Peyer's patch (tissue), 4 donors: ENCODE data around the gene UTF1. TPM values are rescaled to one million over a fixed set of nuclear protein-coding genes. Genes with fewer than 3 reads are reported as not detected.

Experiments
- DNase-seq, 3 donors: peaks; one replicate each; pipeline ENCODE4 v3.0.0-alpha.2; 2017 to 2019
- H3K27ac ChIP-seq, 4 donors: fragments of 200-600 bp; sonication (generic); one replicate each; pipeline ENCODE4 v1.5.1; 2016 to 2019
- H3K27me3 ChIP-seq, 2 donors: fragments of 200-600 bp; sonication (generic); one replicate each; pipeline ENCODE4 v1.5.1; 2019
- H3K36me3 ChIP-seq, 3 donors: fragments of 200-600 bp; sonication (generic); one replicate each; pipeline ENCODE4 v1.5.1; 2016 to 2019
- H3K4me1 ChIP-seq, 4 donors: fragments of 200-600 bp; sonication (generic); one replicate each; pipeline ENCODE4 v1.5.1; 2016 to 2019
- H3K4me3 ChIP-seq, 4 donors: fragments of 200-600 bp; sonication (generic); 1 replicate in 3 of 4; 2 replicates in 1 of 4; pipeline ENCODE4 v1.5.1; 2016 to 2019; ENCODE audit warnings: mild to moderate bottlenecking in 1 of 4
- H3K9me3 ChIP-seq, 4 donors: fragments of 200-600 bp; sonication (generic); one replicate each; pipeline ENCODE4 v1.5.1; 2016 to 2019; ENCODE audit warnings: mild to moderate bottlenecking in 1 of 4
- POLR2A ChIP-seq, 2 donors: fragments of 450-650 bp; IDR thresholded peaks; one replicate each; pipeline ENCODE4 v1.5.1; 2017; ENCODE audit warnings: antibody characterized with exemption in 2 of 2, mild to moderate bottlenecking in 2 of 2, moderate library complexity in 2 of 2
- total RNA-seq, 4 donors: library from RNA; depleted of rRNA; stranded (reverse); fragments of >200 nt; gene quantifications; one replicate each; pipeline ENCODE4 v1.1.0, GENCODE V29; 2016
- TF ChIP-seq, protein P1 (sequence below), 6 experiments: fragments of 450-650 bp in 4 of 6; fragments of 200-600 bp in 2 of 6; sonication (generic) in 1 of 6; IDR thresholded peaks; one replicate each; pipeline ENCODE4 v1.5.1; 2017 to 2019; ENCODE audit warnings: antibody characterized with exemption in 6 of 6, mild to moderate bottlenecking in 3 of 6, moderate library complexity in 1 of 6

The UTF1 gene, protein sequence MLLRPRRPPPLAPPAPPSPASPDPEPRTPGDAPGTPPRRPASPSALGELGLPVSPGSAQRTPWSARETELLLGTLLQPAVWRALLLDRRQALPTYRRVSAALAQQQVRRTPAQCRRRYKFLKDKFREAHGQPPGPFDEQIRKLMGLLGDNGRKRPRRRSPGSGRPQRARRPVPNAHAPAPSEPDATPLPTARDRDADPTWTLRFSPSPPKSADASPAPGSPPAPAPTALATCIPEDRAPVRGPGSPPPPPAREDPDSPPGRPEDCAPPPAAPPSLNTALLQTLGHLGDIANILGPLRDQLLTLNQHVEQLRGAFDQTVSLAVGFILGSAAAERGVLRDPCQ
- total RNA-seq, result not detected

DNA sequence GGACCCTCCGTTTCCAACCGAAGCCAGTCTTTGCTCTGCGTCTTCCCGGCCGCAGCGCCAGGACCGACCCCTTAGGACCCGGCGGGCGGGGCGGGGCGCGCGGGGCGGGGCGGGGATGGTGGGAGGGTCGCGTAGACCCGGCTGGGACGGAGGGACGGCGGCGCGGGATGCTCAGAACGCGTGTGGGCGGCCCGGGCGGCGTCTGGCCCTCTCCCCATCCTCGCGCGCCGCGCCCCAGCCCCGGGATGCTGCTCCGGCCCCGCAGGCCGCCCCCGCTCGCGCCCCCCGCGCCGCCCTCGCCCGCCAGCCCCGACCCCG lies at the start of gene UTF1:
Gene UTF1 (plus strand): TSS at position 174 of the 318 bp plus-strand sequence. CDS start 72 bp downstream, at position 246.
- Histone ChIP-seq H3K36me3 (no peaks in the 10 kb centered on the region), H3K9me3 (no peaks in the 10 kb centered on the region), H3K4me1 (peaks cover 0 to 15% (median 3%) of the 10 kb centered on the region in 4 donors), H3K27ac (no peak within 1 kb of the TSS), H3K27me3 (peaks cover 0 to 28% of the 10 kb centered on the region in 2 donors), H3K4me3 (peak within 1 kb of the TSS in 3 of 4 donors; percentile 8 to 36 (median 21))
- TF ChIP-seq, protein P1, sequence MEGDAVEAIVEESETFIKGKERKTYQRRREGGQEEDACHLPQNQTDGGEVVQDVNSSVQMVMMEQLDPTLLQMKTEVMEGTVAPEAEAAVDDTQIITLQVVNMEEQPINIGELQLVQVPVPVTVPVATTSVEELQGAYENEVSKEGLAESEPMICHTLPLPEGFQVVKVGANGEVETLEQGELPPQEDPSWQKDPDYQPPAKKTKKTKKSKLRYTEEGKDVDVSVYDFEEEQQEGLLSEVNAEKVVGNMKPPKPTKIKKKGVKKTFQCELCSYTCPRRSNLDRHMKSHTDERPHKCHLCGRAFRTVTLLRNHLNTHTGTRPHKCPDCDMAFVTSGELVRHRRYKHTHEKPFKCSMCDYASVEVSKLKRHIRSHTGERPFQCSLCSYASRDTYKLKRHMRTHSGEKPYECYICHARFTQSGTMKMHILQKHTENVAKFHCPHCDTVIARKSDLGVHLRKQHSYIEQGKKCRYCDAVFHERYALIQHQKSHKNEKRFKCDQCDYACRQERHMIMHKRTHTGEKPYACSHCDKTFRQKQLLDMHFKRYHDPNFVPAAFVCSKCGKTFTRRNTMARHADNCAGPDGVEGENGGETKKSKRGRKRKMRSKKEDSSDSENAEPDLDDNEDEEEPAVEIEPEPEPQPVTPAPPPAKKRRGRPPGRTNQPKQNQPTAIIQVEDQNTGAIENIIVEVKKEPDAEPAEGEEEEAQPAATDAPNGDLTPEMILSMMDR (IDR thresholded peaks at IDR 0.05), result no peak
- no peak for TF ChIP-seq POLR2A (IDR thresholded peaks at IDR 0.05)
- no peak for DNase-seq

DNA sequence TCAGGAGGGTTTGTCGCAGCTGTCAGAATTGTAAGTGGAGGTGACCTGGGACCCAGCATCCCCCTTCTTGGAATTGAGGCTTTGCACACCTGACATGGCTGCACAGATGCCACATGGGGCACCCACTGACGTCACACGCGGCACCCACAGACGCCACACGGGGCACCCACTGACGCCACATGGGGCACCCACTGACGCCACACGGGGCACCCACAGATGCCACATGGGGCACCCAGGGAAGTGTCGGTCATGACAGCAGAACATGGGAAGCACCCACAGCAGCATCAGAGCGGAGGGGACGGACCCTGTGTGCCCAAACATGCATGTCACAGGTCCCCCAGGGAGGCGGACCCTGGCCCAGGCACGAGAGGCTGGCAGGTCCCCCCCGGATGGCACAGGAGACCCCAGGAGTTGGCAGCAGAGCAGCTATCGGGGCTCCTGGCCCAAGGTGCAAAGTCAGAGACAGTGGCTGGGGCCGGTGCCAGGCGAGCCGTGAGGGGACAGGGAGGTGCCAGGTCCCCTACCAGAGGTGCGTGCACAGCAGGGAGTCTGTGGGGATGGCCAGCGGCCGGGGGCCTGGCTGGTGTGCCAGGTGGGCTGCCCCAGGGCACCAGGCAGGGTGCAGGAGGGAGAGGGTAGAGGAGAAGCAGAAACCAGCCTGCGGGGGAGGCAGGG lies 48.9 kb upstream of the UTF1 start:
- DNase-seq, result no peak
- no peak overlapping the region for H3K27ac ChIP-seq
- H3K4me3 ChIP-seq, result no peak overlapping the region
- H3K4me1 ChIP-seq, result no peaks in the 10 kb centered on the region
- H3K36me3 ChIP-seq, result no peaks in the 10 kb centered on the region
- no peaks in the 10 kb centered on the region for H3K27me3 ChIP-seq
- no peak for TF ChIP-seq POLR2A (IDR thresholded peaks at IDR 0.05)
- TF ChIP-seq, protein P1 (IDR thresholded peaks at IDR 0.05), result no peak
- H3K9me3 ChIP-seq, result no peaks in the 10 kb centered on the region

DNA sequence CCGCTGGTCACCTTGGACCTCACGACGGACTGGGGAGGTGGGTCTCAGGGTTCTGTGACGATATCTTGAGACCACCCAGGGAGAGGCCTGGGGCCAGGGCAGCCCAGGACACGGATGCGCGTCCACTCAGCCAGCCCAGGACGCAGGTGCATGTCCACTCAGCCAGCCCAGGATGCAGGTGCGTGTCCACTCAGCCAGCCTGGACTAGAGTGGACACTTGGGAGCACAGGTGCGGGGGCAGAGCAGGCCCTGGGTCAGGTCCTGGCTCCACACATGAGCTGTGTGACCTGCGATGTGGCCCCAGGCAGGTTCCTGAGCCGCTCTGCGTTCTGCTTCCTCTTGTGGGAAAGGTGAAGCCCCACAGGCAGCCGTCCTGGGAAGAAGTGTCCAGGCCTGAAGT lies 47.8 kb upstream of the UTF1 start:
- Histone ChIP-seq H3K4me3 (no peak overlapping the region), H3K27ac (no peak overlapping the region), H3K4me1 (no peaks in the 10 kb centered on the region), H3K36me3 (no peaks in the 10 kb centered on the region), H3K9me3 (no peaks in the 10 kb centered on the region), H3K27me3 (no peaks in the 10 kb centered on the region)
- TF ChIP-seq POLR2A (IDR thresholded peaks at IDR 0.05), result no peak
- TF ChIP-seq, protein P1 (IDR thresholded peaks at IDR 0.05), result no peak
- no peak for DNase-seq

DNA sequence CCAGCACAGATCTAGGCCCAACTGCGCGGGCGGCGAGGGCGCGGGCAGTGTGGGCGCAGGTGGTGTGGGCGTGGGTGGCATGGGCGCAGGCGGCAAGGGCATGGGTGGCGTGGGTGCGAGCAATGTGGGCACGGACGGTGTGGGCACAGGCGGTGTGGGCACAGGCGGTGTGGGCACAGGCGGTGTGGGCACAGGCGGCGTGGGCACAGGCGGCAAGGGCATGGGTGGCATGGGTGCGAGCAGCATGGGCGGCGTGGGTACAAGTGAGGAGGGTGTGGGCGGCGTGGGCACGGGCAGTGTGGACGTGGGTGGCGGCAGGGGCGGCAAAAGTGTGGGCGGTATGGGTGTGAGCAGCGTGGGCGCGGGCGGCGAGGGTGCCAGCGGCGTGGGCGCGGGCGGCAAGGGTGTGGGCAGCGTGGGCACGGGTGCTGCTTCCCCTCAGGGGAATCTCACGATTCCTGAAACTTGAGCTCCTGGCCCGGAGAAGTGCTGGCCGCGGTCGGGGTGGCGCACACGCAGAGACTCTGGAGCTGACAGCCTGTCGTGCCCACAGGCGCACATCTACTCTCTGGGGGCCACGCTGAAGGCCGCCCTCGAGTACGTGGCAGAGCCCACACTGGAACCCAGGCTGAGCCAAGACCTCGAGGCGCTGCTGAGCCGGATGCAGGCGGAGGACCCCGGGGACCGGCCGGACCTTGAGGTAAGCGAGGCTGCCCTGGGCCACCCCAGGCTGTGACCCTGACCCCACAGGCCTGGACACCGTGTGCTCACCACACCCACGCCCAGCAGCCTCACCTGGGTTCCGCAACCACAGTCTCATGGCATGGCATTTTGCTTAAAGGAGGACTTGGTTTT lies 47.0 kb upstream of the UTF1 start:
- no peaks in the 10 kb centered on the region for H3K4me1 ChIP-seq
- H3K4me3 ChIP-seq, result no peak overlapping the region
- no peaks in the 10 kb centered on the region for H3K9me3 ChIP-seq
- no peaks in the 10 kb centered on the region for H3K36me3 ChIP-seq
- H3K27ac ChIP-seq, result no peak overlapping the region
- TF ChIP-seq, protein P1 (IDR thresholded peaks at IDR 0.05), result no peak
- no peak for TF ChIP-seq POLR2A (IDR thresholded peaks at IDR 0.05)
- H3K27me3 ChIP-seq, result no peaks in the 10 kb centered on the region
- DNase-seq, result no peak

DNA sequence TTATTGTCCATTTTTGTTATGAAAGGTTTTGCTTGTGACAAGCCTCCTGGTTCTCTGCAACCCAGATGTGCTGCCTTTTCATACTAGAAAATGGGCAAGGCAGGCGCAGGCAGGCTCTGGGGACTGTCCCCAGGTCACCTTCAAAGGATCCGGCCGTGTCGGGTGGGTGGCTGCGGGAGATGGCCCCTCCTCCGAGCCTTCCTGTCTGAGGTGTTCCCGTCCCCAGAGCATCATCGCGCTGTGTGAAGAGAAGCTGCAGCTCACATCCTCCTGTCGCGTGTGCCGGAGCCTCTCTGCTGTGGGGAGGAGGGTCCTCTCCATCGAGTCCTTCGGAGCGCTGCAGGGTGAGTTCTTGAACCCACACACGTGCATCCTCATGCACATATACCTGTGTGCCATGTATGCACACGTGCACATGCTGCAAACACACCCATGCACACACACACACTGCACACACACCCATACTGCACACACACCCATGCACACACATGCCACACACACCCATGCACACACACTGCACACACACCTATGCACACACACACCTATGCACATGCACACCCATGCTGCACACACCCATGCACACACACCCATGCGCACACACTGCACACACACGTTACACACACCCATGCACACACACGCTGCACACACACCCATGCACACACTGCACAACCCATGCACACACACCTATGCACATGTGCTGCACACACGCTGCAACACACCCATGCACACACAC lies 46.2 kb upstream of the UTF1 start:
- Histone ChIP-seq H3K27me3 (no peaks in the 10 kb centered on the region), H3K4me1 (no peaks in the 10 kb centered on the region), H3K27ac (no peak overlapping the region), H3K9me3 (no peaks in the 10 kb centered on the region), H3K36me3 (no peaks in the 10 kb centered on the region), H3K4me3 (no peak overlapping the region)
- TF ChIP-seq, protein P1 (IDR thresholded peaks at IDR 0.05), result no peak
- no peak for TF ChIP-seq POLR2A (IDR thresholded peaks at IDR 0.05)
- no peak for DNase-seq
